Occipital lobe (tissue), 2 donors: ENCODE data around the gene ZNF202. TPM values are rescaled to one million over a fixed set of nuclear protein-coding genes. Genes with fewer than 3 reads are reported as not detected.
A peak's percentile ranks its signal among the peaks of the same experiment; 100 is the strongest.
"Not testable (repeated sequence)": the region's sequence is repeated elsewhere in the genome, so short reads cannot be mapped to it uniquely, and the experiment has no call there.

ENCODE experiments used
- DNase-seq: peaks from one replicate; lab custom pipeline; 2025; lab: John Stamatoyannopoulos, UW
- total RNA-seq: library from RNA; depleted of rRNA; stranded (reverse); fragments of >200 nt; gene quantifications from one replicate; pipeline ENCODE4 v1.2.3, GENCODE V29; 2014

The ZNF202 gene
- total RNA-seq, 1 donor from 2014 or later = 17.5 TPM

DNA sequence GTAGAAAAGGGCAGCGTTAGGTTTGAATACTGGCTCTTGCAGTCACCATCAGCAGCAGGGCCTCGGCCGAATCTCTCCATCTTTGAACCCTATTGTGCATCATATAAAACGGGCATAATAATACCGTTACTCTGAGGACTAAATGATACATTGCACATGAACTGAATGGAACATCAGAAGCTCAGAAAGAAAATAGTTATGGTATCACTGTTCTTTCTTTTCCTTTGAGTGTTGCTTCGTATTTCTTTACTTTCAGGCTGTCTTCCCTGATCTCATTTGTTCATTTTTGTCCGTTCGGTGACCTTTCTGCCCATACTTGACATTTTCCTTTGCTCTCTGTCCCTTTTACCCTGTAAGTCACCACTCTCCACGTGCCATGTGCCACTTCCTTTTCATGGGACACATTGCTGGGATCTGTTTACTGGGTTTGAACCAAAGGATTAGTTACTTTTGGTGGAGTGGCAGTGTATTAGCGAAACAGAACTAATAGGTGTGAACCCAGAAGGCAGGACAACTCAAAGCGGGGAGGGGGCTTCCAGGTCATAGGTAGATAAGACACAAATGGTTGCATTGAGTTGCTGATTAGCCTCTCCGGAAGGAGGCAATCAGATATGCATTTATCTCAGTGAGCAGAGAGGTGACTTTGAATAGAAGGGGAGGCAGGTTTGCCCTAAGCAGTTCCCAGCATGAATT is 717 bp upstream of the ZNF202 start:
- no peak for DNase-seq

- no peak for DNase-seq
Observed at GRCh38 chr11:123740787-123741158, 687 bp downstream of the ZNF202 start.

GRCh38 chr11:123738374-123738773 is 3.1 kb downstream of the ZNF202 start:
- no peak for DNase-seq

DNA sequence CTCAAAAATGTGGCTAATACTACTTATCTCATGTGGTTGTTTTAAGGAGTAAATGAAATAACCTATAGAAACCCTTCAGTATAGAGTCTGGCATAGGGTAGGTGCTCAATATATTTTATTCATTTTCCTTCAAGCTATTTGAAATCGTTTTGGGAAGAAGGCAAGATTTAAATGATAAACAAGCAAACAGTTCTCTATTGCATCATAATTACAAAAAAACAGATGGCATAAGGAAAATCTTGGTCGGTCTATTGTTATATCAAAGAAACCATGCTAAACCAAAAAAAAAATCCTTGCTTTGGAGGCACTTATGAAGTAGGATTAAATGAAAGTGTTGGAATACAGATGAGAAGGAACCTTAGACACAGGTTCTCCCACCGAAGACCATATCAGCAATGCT is 4.7 kb downstream of the ZNF202 start:
- DNase-seq = no peak

DNA sequence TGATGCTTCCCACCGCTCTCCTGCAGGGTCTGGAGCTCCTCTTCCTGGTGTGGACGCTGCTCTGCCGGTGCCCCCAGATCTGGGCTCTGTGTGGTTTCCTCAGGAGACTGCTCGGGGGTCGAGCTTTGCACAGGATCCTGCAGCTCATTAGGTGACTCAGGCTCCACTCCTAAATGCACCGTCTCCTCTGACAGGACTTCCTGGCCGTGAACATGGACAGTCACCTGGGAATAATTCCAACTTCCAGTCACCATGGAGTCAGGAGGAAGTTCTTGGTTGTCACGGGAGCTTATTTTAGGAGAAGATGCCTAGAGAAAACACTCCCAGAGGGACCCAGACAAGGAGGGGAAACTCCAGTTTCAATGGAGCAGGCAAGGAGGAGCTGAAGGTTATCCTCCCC is 11.9 kb downstream of the ZNF202 start:
- DNase-seq = no peak

DNA sequence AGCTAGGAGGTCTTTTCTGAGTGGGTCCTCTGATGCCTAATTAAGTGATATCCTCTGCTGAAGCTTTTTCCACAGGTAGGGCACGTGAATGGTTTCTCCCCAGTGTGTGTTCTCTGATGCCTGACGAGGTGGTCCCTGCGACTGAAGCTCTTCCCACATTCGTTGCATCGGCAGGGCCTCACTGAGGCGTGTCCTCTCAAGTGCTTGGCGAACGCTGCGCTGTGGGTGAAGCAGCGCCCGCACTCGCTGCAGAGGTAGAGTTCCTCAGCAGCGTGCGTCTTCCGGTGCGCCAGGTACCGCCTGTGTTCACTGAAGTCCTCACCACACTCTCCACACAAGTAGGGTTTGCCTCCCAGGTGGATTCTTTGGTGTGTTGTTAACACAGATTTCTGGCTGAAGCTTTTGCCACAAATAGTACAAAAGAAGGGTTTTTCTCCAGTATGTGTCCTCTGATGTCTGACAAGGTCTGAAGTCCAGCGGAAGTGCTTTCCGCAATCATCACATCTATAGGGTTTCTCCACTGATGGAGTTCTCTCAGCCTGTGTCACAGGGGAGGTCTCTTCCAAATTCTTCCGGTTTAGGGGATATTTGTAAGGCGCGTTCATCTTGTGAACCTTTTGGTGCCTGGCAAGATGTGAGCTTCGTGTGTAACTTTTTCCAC is 15.3 kb downstream of the ZNF202 start:
- no peak for DNase-seq

DNA sequence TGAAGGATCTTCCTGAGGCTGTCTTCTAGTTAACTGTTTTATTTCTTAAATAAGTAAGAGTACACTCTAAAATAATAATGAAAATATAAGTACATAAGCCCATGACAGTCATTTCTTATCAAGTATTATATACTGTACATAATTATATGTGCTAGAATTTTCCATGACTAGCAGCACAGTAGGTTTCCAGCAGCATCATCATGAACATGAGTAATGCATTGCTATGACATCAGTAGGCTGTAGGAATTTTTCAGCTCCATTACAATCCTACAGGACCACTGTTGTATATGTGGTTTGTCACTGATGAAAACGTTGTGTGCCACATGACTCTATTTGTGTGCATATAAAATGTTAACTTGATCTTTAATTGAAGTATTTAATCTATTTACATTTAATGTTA is 22.0 kb downstream of the ZNF202 start:
- no peak for DNase-seq

- DNase-seq = no peak
Observed at GRCh38 chr11:123718469-123718868, 23.0 kb downstream of the ZNF202 start.

DNA sequence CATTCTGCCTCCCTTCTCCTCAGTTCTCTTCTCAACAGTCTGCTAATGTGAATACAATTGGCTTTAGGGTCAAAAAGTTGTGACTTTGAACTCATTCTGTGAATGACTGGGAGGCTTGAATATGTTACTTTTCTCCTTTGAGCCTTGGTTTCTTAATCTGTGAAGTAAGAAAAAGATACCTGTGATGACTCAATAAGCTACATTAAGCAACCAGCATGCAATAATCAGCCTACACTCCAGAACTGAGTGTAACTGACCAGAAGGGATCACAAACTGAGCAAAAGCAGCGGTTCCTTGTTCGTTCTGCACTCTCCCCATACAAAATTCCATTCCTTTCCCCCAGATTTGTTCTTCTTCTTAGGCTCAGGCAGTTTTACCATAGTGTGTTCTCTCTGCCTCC is 23.4 kb downstream of the ZNF202 start:
- DNase-seq = no peak

- not testable (repeated sequence) for DNase-seq
Observed at GRCh38 chr11:123712627-123713026, 28.8 kb downstream of the ZNF202 start.

DNA sequence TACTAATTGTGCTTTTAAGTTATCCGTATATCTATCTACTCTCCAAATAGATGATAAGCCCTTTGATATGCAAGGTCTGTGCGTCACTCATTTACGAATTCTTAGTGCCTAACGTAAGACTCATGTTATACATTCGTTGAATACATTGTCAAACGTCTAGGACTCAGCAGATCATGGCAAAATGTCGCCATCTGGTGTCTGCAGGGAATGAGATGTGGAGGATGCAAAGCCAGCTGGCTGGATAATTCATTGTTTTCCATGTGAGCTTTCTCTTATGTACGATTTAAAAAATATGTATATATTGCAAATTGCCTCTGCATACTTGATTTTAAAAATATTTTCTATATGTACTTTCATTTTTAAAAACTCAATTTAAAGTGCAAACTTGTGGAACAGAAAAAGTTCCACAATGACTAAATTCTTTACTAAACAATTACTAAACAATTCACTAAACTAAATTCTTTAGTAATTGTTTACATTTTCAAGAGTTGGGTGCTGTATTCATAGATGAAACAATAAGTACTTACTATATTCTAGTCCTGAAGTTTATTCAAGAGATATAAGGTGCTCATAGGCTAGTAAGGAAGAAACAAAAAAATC is 33.8 kb downstream of the ZNF202 start:
- DNase-seq = peak; percentile 48

- no peak for DNase-seq
Observed at GRCh38 chr11:123707206-123707605, 34.3 kb downstream of the ZNF202 start.

GRCh38 chr11:123704341-123704740 is 37.1 kb downstream of the ZNF202 start:
- DNase-seq = no peak

DNA sequence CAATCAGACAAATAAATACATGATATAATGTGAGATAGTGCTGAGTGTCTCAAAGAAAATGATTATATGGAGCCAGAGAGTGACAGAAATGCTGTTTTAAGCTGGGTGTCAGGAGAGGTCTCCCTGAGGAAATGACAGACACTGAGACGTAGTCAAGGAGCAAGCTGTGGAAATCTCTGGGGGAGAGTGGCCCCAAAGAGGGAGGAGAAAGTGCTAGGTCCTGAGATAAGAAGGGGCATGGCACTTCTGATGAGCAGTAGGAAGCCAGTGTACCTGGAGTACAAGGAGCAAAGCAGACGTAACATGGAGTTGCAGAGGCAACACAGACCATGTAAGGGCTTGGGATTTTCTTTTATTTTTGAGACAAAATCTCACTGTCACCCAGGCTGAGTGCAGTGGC is 38.8 kb downstream of the ZNF202 start:
- no peak for DNase-seq

DNA sequence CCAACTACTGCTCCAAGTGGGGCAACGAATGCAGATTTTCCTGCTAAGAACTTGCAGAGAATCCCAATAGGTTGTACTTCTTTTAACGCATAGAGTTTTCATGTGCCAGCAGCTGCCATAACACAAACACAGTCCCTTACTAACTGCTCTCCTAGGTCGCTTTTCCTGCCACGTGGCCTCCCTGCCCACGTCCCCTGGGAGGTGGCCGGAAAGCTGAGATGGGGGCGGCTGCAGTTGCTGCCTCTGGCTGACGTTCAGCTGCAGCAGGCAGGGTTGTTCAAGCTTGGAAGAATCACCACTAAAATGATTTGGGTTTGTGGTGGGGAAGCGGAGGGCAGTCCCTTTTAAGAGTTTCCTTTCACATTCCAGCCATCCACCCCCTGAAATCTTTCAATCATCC is 39.3 kb downstream of the ZNF202 start:
- DNase-seq = peak; percentile 31

DNA sequence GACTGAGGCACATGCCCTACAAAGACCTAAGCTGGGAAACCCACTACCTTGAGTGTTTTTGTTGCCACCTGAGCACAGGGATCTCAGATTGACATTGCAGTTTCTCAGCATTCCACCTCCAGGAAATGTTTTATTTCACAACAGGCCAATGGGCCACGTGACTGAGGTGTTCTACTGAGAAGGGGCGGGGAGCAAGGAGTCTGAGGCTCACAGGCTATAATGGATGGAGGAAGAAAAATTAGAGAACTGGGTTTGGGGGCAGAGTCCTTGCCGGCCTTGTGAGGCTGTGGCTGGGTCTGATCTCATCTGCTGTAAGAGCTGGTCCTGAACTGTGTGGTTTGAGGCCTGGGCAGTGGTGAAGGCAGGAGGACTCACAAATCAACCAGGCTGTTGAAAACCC is 40.7 kb downstream of the ZNF202 start:
- DNase-seq = no peak

DNA sequence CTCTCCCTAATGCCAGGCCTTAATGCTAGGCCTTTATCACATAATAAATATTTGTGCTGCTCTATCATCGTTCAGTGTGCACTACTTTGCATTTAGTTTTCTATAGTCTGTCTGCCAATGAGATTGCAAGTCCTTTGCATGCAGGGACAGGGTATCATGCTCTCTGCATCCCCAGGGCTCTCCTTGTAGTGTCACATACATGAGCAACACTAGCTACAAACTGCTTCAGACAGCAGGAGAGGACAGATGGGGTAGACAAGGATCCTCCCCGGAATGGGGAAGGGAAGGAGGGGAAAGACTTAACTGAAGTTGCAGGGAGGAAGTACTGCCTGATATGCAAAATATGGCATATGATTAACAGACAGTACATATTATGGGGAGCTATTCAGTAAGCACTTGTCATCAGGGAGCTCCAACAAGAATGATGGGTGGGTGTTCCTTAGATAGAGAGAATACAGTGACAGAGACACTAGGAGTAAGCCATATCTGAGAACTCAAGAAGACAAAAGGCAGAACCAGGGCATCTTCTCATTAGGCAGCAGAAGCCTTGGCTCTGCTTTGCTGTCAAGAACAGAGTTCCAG is 42.8 kb downstream of the ZNF202 start:
- no peak for DNase-seq

- no peak for DNase-seq
Observed at GRCh38 chr11:123696183-123696582, 45.3 kb downstream of the ZNF202 start.

GRCh38 chr11:123695231-123695630 is 46.2 kb downstream of the ZNF202 start:
- no peak for DNase-seq

GRCh38 chr11:123694551-123694950 is 46.9 kb downstream of the ZNF202 start:
- no peak for DNase-seq

DNA sequence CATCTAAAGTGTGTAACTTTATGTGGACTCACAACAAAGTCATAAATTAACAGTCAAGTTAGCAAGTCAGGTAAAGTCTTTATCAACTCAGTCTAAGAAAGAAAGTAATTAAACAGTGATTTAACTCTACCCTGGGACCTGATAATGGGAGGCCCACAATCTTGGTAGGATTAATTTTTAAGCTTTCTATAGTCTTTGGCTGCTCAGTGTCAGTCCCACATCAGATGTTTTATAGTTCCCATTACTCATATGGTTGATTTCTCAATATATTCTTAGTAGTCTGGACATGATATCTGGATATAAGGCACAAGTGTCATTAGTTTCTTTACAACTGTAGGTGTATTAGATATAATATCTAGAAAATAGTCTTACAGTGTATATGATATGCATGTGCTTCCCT is 48.5 kb downstream of the ZNF202 start:
- no peak for DNase-seq

DNA sequence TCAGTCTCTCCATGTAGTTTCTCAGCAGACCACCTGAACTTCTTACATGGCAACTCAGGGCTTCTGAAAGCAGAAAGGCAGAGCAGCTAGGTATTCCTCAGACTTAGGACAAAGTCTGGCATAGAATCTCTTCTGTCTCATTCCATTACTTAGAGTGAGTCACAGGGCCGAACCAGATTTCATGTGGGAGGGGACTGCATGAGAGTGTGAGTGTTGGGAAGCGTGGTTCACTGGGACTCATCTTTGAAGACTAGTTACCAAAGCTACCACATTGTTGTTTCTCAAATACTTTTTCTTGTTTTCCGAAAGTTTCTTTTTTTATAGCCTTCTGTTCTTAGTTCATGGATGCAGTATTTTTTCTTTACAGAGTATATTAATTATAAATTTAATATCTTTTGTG is 51.0 kb downstream of the ZNF202 start:
- no peak for DNase-seq

- no peak for DNase-seq
Observed at GRCh38 chr11:123684601-123685000, 56.9 kb downstream of the ZNF202 start.
